Measurements from ENCODE around the gene RBM39. TPM values are rescaled to one million over a fixed set of nuclear protein-coding genes. Genes with fewer than 3 reads are reported as not detected.
"Not testable (repeated sequence)": the region's sequence is repeated elsewhere in the genome, so short reads cannot be mapped to it uniquely, and the experiment has no call there.

Gene RBM39
- total and polyA plus RNA-seq, 2 of the 13 experiments (the other 11 are each of a cell fraction or from before 2014, with no cell fraction given), result 788 to 920 TPM

DNA sequence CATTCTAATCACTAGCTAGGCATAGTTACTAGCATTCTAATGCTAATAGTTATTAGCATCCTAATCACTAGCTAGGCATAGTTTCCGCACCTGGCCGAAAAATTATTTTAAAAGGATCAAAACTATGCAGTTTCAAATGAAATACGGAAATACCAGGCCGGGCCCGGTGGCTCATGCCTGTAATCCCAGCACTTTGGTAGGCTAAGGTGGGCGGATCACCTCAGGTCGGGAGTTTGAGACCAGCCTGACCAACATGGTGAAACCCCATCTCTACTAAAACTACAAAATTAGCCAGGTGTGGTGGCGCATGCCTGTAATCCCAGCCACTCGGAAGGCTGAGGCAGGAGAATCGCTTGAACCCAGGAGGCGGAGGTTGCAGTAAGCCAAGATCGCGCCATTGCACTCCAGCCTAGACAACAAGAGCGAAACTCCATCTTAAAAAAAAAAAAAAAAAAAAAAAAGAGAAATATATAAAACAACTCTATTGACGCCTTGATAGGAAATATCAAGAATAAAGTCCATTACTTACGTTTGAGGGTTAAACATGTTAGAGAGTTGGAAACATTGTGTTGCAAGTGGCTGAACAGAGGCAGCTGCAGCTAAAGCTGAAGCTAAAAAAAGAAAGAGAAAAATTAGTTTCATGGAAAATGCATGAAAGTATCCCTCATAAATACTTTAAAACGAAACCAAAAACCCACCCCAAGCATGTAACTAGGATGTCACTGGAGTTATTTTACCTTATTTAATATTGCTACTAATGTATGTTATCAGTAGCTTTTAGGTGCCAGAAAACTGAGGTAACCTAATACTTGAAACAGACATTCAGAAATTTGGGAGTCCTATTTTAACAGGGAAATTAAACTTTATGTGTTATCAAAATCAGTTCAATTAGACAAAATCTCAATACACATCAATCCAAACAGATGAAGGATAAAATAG is 35.2 kb downstream of the RBM39 start:
- TF ChIP-seq, protein P1, sequence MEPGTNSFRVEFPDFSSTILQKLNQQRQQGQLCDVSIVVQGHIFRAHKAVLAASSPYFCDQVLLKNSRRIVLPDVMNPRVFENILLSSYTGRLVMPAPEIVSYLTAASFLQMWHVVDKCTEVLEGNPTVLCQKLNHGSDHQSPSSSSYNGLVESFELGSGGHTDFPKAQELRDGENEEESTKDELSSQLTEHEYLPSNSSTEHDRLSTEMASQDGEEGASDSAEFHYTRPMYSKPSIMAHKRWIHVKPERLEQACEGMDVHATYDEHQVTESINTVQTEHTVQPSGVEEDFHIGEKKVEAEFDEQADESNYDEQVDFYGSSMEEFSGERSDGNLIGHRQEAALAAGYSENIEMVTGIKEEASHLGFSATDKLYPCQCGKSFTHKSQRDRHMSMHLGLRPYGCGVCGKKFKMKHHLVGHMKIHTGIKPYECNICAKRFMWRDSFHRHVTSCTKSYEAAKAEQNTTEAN (CRISPR knock-in tag; conservative IDR thresholded peaks at IDR 0.05), result 0 out of 2 replicates have a peak, but pooled peaks have one; percentile 15
- TF ChIP-seq ZBTB38 (CRISPR knock-in tag; IDR thresholded peaks at IDR 0.05) (peak; percentile 24; the same call in 1 of the 2 replicates), ZNF234 (CRISPR knock-in tag; conservative IDR thresholded peaks at IDR 0.05) (0 out of 2 replicates have a peak, but pooled peaks have one; percentile 27), ZNF224 (CRISPR knock-in tag; IDR thresholded peaks at IDR 0.05) (0 out of 2 replicates have a peak, but pooled peaks have one; percentile 41), HNRNPUL1 (IDR thresholded peaks at IDR 0.05; ENCODE audit: low read depth, low read length) (peak; percentile 47; the same call in 1 of the 2 replicates), KLF16 (CRISPR knock-in tag; IDR thresholded peaks at IDR 0.05) (0 out of 4 replicates have a peak, but pooled peaks of 1 of the 2 experiments have one; percentile 31), POLR2G (IDR thresholded peaks at IDR 0.05; ENCODE audit: low read depth, low read length) (peak; percentile 59), TEAD3 (CRISPR knock-in tag; optimal IDR thresholded peaks at IDR 0.05; ENCODE audit: borderline replicate concordance) (peak; percentile 10), RBM22 (optimal IDR thresholded peaks at IDR 0.05; ENCODE audit: low read length) (peak; percentile 96), FOSL2 (CRISPR knock-in tag; IDR thresholded peaks at IDR 0.05) (peak; percentile 8; the same call in 1 of the 2 replicates), AGO2 (optimal IDR thresholded peaks at IDR 0.05; ENCODE audit: low read depth, low read length) (peak; percentile 28), BRCA1 (CRISPR knock-in tag; IDR thresholded peaks at IDR 0.05) (0 out of 2 replicates have a peak, but pooled peaks have one; percentile 26), PRPF4 (IDR thresholded peaks at IDR 0.05; ENCODE audit: low read depth, low read length, poor library complexity, severe bottlenecking) (peak; percentile 42), RBFOX2 (IDR thresholded peaks at IDR 0.05; ENCODE audit: low read depth, low read length) (peak; percentile 39; the same call in 1 of the 2 replicates), ZNF44 (CRISPR knock-in tag; IDR thresholded peaks at IDR 0.05) (0 out of 2 replicates have a peak, but pooled peaks have one; percentile 32), MBD4 (IDR thresholded peaks at IDR 0.05; ENCODE audit: borderline replicate concordance, low read length) (0 out of 2 replicates have a peak, but pooled peaks have one; percentile 27), ZNF354B (CRISPR knock-in tag; IDR thresholded peaks at IDR 0.05) (0 out of 2 replicates have a peak, but pooled peaks have one; percentile 29), POLR2AphosphoS2 (IDR thresholded peaks at IDR 0.05; ENCODE audit: low read depth, low read length) (peak; percentile 89; the same call in 1 of the 2 replicates)
- TF ChIP-seq, protein P2, sequence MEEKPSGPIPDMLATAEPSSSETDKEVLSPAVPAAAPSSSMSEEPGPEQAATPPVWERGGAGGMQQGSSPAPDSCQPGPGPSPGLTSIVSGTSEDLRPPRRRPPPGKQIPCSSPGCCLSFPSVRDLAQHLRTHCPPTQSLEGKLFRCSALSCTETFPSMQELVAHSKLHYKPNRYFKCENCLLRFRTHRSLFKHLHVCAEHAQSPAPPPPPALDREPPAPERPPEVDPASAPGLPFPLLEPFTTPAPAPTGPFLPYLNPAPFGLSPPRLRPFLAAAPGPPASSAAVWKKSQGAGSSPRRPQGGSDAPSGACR (CRISPR knock-in tag; IDR thresholded peaks at IDR 0.05), result 0 out of 2 replicates have a peak, but pooled peaks have one; percentile 39
- TF ChIP-seq, protein P3, sequence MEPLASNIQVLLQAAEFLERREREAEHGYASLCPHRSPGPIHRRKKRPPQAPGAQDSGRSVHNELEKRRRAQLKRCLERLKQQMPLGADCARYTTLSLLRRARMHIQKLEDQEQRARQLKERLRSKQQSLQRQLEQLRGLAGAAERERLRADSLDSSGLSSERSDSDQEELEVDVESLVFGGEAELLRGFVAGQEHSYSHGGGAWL (CRISPR knock-in tag; IDR thresholded peaks at IDR 0.05), result 0 out of 2 replicates have a peak, but pooled peaks have one; percentile 38
- H3K4me1 ChIP-seq (ENCODE audit: insufficient read depth, low read length); FAIRE-seq; ATAC-seq; CTCF ChIA-PET (ENCODE audit: low intra/inter-chr PET ratio, low total read pairs); H3K27ac ChIP-seq (ENCODE audit: extremely low read length, insufficient read depth, low read length); H2AFZ ChIP-seq (ENCODE audit: low read length); H3K4me3 ChIP-seq (replicated peaks in 1 of 3; ENCODE audit: insufficient read depth in 1 of 3, low read depth in 2 of 3, low read length in 3 of 3); in situ Hi-C loops (cut with HindIII; ENCODE audit: extremely low pct_ligation_motif_present, low pct_unique_long_range_greater_than_20kb); H3K9ac ChIP-seq (ENCODE audit: insufficient read depth, low read depth, low read length); H3K9me3 ChIP-seq (ENCODE audit: low read length); DNase-seq (ENCODE audit: low spot score); H3K27me3 ChIP-seq (ENCODE audit: control insufficient read depth in 1 of 2, insufficient read depth in 2 of 2, low read length in 2 of 2); intact Hi-C loops (cut with micrococcal nuclease; ENCODE audit: unreplicated experiment); BruUV-seq (replicated peaks); H3K4me2 ChIP-seq (ENCODE audit: low read depth, low read length): not testable (repeated sequence)
- Histone ChIP-seq H4K20me1 (ENCODE audit: insufficient read depth, low read length) (peaks cover 94% of the 10 kb centered on the region), H3K79me2 (ENCODE audit: insufficient read depth, low read length) (peaks cover 42% of the 10 kb centered on the region), H3K36me3 (replicated peaks in 1 of 2; ENCODE audit: control insufficient read depth in 1 of 2, insufficient read depth in 2 of 2, low read length in 2 of 2) (peaks cover 36 to 85% of the 10 kb centered on the region in 2 experiments)
- WGBS (ENCODE audit: low lambda C conversion rate), result 98% methylated on average over 17 of the region's 17 CpGs
- POLR2A ChIA-PET, result interaction anchor here (2.6 to 23.6 kb wide), 2 partner anchors 19 to 36 kb away, joined by 17 to 319 read pairs; partner anchors contain the start of gene RBM39
